KMS-11 (cell line): Measurements from ENCODE around the gene RHOB.

ENCODE experiments used
- H2AFZ ChIP-seq: fragments of 200-600 bp; sonication (generic); 2 replicates; pipeline ENCODE4 v1.6.1; 2016; ENCODE audit warnings: antibody characterized with exemption, mixed run types, low read depth
- H3K27ac ChIP-seq: fragments of 200-600 bp; sonication (generic); 2 replicates; pipeline ENCODE4 v1.6.1; 2016; ENCODE audit warnings: mild to moderate bottlenecking, mixed run types
- H3K27me3 ChIP-seq: fragments of 200-600 bp; sonication (generic); 2 replicates; pipeline ENCODE4 v1.6.1; 2017; ENCODE audit warnings: mild to moderate bottlenecking, low read depth, mixed run types, moderate library complexity; ENCODE audit not compliant: insufficient read depth
- H3K36me3 ChIP-seq: fragments of 200-600 bp; sonication (generic); 2 replicates; pipeline ENCODE4 v1.6.1; 2017; ENCODE audit warnings: mild to moderate bottlenecking, mixed run types; ENCODE audit not compliant: insufficient read depth
- H3K4me1 ChIP-seq: fragments of 200-600 bp; sonication (generic); 2 replicates; pipeline ENCODE4 v1.6.1; 2016; ENCODE audit warnings: mild to moderate bottlenecking, low read depth, mixed run types; ENCODE audit not compliant: poor library complexity, severe bottlenecking
- H3K4me2 ChIP-seq: fragments of 200-600 bp; sonication (generic); 2 replicates; pipeline ENCODE4 v1.7.0; 2016; ENCODE audit warnings: mild to moderate bottlenecking, mixed run types
- H3K4me3 ChIP-seq: fragments of 200-600 bp; sonication (generic); IDR thresholded peaks from 2 replicates; pipeline ENCODE4 v1.6.1; 2017; ENCODE audit warnings: low read depth, low read length, mixed read lengths; ENCODE audit not compliant: insufficient read depth
- H3K79me2 ChIP-seq: fragments of 200-600 bp; sonication (generic); 2 replicates; pipeline ENCODE4 v1.6.1; 2016; ENCODE audit warnings: low read depth, mixed run types; ENCODE audit not compliant: insufficient read depth
- H3K9ac ChIP-seq: fragments of 200-600 bp; sonication (generic); 2 replicates; pipeline ENCODE4 v1.6.1; 2016; ENCODE audit warnings: mild to moderate bottlenecking, mixed run types
- H4K20me1 ChIP-seq: fragments of 200-600 bp; sonication (generic); 2 replicates; pipeline ENCODE4 v1.6.1; 2016; ENCODE audit warnings: mild to moderate bottlenecking, mixed run types; ENCODE audit not compliant: insufficient read depth
- TF ChIP-seq, protein P1 (sequence below): fragments of 200-600 bp; sonication (generic); conservative IDR thresholded peaks from 2 replicates; pipeline ENCODE4 v1.6.1; 2017; ENCODE audit warnings: low read depth, mild to moderate bottlenecking, antibody characterized with exemption, low read length, moderate library complexity, mixed read lengths

The RHOB gene

DNA sequence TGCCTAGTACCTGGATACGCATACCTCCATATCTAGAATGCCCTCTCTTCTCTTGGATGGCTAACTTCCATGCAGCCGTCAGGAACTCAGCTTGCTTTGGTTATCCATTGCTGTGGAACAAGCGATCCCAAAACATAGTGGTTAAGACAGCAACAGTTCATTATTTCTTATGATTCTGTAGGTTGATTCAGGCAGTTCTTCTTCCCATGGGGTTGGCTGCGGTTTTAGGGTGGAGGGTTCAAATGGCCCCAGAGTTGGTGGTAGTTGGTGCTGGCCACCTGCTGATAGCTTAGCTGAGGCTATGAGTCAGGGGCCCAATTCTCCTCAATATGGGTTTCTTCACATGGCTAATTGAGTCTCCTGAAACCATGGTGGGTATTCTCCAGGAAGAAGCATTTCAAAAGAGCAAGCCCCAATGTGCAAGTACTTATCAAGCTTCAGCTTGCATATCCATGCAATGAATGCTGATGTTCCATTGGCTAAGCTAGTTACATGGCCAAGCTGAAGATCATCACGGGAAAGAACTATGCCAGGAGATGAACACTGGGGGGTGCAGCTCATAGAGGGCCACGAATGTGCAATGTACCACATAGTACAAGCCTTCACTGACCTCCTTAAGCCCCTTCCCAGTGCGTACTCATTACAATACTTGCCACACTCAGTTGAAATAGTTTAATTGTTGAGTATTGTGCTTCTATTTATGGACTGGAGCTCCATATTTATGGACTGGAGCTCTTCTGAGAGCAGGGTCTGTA lies 10.0 kb upstream of the RHOB start:
- no peak overlapping the region for H3K4me3 ChIP-seq
- no peak overlapping the region for H3K4me2 ChIP-seq

DNA sequence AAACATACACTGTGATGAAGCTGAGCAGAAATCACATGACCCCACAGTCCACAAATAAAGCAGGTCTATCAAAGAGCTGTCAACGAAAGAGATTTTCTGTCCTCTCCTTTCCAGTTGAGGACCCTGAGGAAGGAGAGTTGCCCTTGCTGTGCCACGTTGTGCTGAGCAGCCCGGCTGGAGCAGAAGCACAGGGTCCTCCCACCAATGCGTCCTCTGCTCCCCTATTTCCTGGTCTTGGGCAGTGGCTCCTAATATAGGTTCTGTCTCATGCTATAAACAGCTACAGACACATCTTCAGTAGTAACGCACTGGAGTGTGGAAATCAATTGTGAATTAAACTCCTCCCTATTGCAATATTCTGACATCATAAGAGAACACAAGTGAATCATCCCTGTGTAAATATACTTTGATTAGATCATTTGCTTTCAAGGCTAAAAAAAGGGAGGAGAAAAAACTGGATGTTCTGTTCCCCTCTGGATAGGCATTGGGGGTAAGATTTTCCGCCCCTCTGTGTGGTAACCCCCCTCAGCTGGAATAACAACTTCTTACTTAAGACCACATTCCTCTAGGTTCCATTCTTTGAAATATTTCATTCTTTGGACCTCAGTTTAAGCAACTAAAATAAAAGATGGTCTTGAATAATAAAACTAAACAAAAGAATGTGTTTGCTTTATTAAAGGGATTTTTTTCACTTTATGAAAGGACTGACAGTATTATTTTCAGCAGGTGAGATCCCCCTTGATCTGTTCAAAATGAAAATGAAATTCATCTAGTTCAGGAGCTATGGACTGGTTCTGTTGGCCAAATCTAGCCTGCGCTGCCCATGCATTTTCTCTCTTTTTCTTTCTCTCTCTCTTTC lies 8.3 kb upstream of the RHOB start:
- no peak overlapping the region for H3K9ac ChIP-seq
- no peaks in the 10 kb centered on the region for H3K36me3 ChIP-seq
- H4K20me1 ChIP-seq, result no peaks in the 10 kb centered on the region
- no peak overlapping the region for H3K4me3 ChIP-seq
- H2AFZ ChIP-seq, result no peak overlapping the region
- TF ChIP-seq, protein P1, sequence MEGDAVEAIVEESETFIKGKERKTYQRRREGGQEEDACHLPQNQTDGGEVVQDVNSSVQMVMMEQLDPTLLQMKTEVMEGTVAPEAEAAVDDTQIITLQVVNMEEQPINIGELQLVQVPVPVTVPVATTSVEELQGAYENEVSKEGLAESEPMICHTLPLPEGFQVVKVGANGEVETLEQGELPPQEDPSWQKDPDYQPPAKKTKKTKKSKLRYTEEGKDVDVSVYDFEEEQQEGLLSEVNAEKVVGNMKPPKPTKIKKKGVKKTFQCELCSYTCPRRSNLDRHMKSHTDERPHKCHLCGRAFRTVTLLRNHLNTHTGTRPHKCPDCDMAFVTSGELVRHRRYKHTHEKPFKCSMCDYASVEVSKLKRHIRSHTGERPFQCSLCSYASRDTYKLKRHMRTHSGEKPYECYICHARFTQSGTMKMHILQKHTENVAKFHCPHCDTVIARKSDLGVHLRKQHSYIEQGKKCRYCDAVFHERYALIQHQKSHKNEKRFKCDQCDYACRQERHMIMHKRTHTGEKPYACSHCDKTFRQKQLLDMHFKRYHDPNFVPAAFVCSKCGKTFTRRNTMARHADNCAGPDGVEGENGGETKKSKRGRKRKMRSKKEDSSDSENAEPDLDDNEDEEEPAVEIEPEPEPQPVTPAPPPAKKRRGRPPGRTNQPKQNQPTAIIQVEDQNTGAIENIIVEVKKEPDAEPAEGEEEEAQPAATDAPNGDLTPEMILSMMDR, result no peak
- H3K4me2 ChIP-seq, result no peak overlapping the region
- peaks cover 3% of the 10 kb centered on the region for H3K4me1 ChIP-seq
- no peak overlapping the region for H3K27ac ChIP-seq
- H3K79me2 ChIP-seq, result no peaks in the 10 kb centered on the region
- no peaks in the 10 kb centered on the region for H3K27me3 ChIP-seq

More for the DNA sequence above, 10.0 kb upstream of the RHOB start:
- Histone ChIP-seq H4K20me1 (no peaks in the 10 kb centered on the region), H3K4me1 (no peaks in the 10 kb centered on the region), H3K27me3 (no peaks in the 10 kb centered on the region), H2AFZ (no peak overlapping the region), H3K36me3 (no peaks in the 10 kb centered on the region), H3K27ac (no peak overlapping the region), H3K79me2 (no peaks in the 10 kb centered on the region), H3K9ac (no peak overlapping the region)
- TF ChIP-seq, protein P1, result no peak

DNA sequence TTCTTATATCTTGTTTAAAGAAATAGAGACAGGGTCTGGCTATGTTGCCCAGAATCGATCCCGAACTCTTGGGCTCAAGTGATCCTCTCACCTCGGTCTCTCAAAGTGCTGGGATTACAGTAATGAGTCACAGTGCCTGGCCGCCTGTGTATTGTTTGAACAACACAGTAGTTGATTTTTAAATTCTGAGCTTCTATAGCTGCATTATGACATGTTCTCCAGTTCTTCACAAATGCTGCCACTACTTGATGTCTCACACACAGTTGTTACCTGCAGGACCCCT lies 7.7 kb upstream of the RHOB start:
- Histone ChIP-seq H3K4me3 (no peak overlapping the region), H3K4me2 (no peak overlapping the region), H3K9ac (no peak overlapping the region), H3K4me1 (peaks cover 3% of the 10 kb centered on the region), H3K27ac (no peak overlapping the region), H3K36me3 (no peaks in the 10 kb centered on the region), H3K27me3 (no peaks in the 10 kb centered on the region), H3K79me2 (no peaks in the 10 kb centered on the region), H4K20me1 (no peaks in the 10 kb centered on the region), H2AFZ (no peak overlapping the region)
- TF ChIP-seq, protein P1, result no peak

DNA sequence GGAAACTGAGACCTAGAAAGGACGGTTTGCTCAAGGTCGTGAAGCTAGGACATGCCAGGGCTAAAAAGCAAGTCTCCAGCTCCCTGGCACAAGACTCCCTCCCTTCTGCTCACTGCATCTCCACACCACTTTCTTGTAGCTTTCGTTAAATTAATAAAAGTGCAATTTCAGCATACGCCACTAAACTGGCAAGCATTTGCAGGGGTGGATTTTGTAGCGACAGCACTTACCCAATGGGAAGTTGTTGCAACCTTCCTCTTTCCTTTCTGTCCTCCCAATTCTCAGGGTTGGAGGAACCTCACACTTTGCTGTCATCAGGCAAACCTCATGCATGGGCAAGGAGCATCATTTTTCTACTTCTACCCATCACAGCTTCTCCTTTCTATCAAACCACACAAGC lies 7.4 kb upstream of the RHOB start:
- H3K4me2 ChIP-seq, result no peak overlapping the region
- H2AFZ ChIP-seq, result no peak overlapping the region
- H3K9ac ChIP-seq, result no peak overlapping the region

More for the DNA sequence above, 7.4 kb upstream of the RHOB start:
- H3K4me1 ChIP-seq, result peaks cover 3% of the 10 kb centered on the region
- no peaks in the 10 kb centered on the region for H3K79me2 ChIP-seq
- H3K27ac ChIP-seq, result no peak overlapping the region
- TF ChIP-seq, protein P1, result no peak
- no peaks in the 10 kb centered on the region for H3K27me3 ChIP-seq
- no peaks in the 10 kb centered on the region for H3K36me3 ChIP-seq
- no peaks in the 10 kb centered on the region for H4K20me1 ChIP-seq
- H3K4me3 ChIP-seq, result no peak overlapping the region
